Kidney (tissue), 14 donors: ENCODE measurements around the gene EDC3. TPM values are rescaled to one million over a fixed set of nuclear protein-coding genes. Genes with fewer than 3 reads are reported as not detected.
A peak's percentile ranks its signal among the peaks of the same experiment; 100 is the strongest.

Experiments
- DNase-seq, 5 donors: peaks; one replicate each; pipeline ENCODE4 v3.0.0-alpha.2; 2013 to 2020
- FAIRE-seq: peaks from 2 replicates; lab custom pipeline; 2012; peaks lifted over from hg19 to GRCh38; lab: Jason Lieb, UNC
- H3K27ac ChIP-seq, 2 donors: one replicate each; pipeline ENCODE4 v1.7.0; 2013; ENCODE audit warnings: low read depth in 2 of 2, low read length in 2 of 2, inconsistent platforms in 1 of 2
- H3K27me3 ChIP-seq: one replicate; pipeline ENCODE4 v1.7.1; 2013; ENCODE audit warnings: low read length, inconsistent platforms; ENCODE audit not compliant: control insufficient read depth, insufficient read depth
- H3K36me3 ChIP-seq, 3 donors: one replicate each; pipeline versions ENCODE4 v1.7.0 to v1.7.1; 2013; ENCODE audit warnings: low read length in 3 of 3, control low read depth in 1 of 3, inconsistent platforms in 1 of 3; ENCODE audit not compliant: insufficient read depth in 3 of 3, control insufficient read depth in 2 of 3
- H3K4me1 ChIP-seq, 3 donors: one replicate each; pipeline versions ENCODE4 v1.7.0 to v1.7.1; 2013; ENCODE audit warnings: low read length in 3 of 3, inconsistent platforms in 1 of 3, low read depth in 1 of 3; ENCODE audit not compliant: control insufficient read depth in 2 of 3, insufficient read depth in 2 of 3
- H3K4me3 ChIP-seq, 3 donors: one replicate each; pipeline versions ENCODE4 v1.7.0 to v1.8.1; 2013; ENCODE audit warnings: low read length in 3 of 3, control low read depth in 1 of 3, inconsistent platforms in 1 of 3
- H3K9ac ChIP-seq, 3 donors: one replicate each; pipeline versions ENCODE4 v1.7.0 to v1.7.1; 2013; ENCODE audit warnings: low read length in 3 of 3, control low read depth in 1 of 3, inconsistent platforms in 1 of 3
- H3K9me3 ChIP-seq, 3 donors: one replicate each; pipeline versions ENCODE4 v1.7.0 to v1.7.1; 2013; ENCODE audit warnings: low read length in 3 of 3, control low read depth in 1 of 3, inconsistent platforms in 1 of 3; ENCODE audit not compliant: control insufficient read depth in 2 of 3, insufficient read depth in 1 of 3
- intact Hi-C: fragments of 100-400 bp; cut with DNase I; formaldehyde crosslinking; loops from one replicate; pipeline ENCODE4 v1.11.1; 2022
- polyA plus RNA-seq: library from polyadenylated mRNA; stranded (reverse); fragments of 350-450 nt; fragmentation: Illumina TruSeq; extraction: RNeasy Lipid Tissue Mini Kit (QIAGEN cat#74804); gene quantifications from one replicate; pipeline ENCODE4 v1.2.3, GENCODE V29; 2014; ENCODE audit warnings: low read depth, low replicate concordance; ENCODE audit not compliant: insufficient read depth
- total RNA-seq: library from RNA; stranded (reverse); fragmentation: NEBNext Ultra II Directional; extraction: Animal tissue kit (Norgen Biotek cat#: 25700); gene quantifications from one replicate; pipeline ENCODE4 v1.2.1, GENCODE V29; 2021
- TF ChIP-seq, protein P1 (sequence below): IDR thresholded peaks from 3 replicates; pipeline ENCODE4 v1.5.1; 2012; ENCODE audit warnings: mild to moderate bottlenecking, moderate library complexity, borderline replicate concordance; ENCODE audit not compliant: insufficient read depth; ENCODE audit errors: extremely low read depth
- donor health status: control.
- donor health status: control.
- donor health status: control.
- donor health status: control.
- donor health status: control.
- donor health status: DM: yes; HTN: yes; CAD: no.
- donor health status: Normal renal cell carcinoma (clear cell type).

EDC3 gene
- total and polyA plus RNA-seq, 2 donors from 2014 or later = 11.5 to 27.7 TPM

DNA sequence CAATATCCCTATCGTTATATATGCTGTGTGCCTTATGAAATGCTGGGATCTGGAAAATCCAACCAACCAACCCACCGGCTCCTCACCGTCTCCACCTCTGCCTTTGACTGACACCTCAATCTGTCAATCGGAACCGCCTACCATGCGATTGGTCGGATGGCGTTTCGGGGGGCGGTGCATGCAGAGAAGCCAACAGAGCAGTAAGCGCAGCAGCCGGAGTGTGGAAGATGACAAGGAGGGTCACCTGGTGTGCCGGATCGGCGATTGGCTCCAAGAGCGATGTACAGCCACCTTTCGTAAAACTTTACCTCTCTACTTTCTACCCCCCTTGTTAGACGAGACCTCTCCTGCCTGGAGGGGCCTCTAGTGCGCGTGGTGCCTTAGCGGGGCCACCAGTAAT, 73.9 kb downstream of the EDC3 start:
- DNase-seq = peak in 2 of 5 donors; percentile 25 to 63
- no peak for FAIRE-seq
- H3K9me3 ChIP-seq = no peaks in the 10 kb centered on the region
- TF ChIP-seq, protein P1, sequence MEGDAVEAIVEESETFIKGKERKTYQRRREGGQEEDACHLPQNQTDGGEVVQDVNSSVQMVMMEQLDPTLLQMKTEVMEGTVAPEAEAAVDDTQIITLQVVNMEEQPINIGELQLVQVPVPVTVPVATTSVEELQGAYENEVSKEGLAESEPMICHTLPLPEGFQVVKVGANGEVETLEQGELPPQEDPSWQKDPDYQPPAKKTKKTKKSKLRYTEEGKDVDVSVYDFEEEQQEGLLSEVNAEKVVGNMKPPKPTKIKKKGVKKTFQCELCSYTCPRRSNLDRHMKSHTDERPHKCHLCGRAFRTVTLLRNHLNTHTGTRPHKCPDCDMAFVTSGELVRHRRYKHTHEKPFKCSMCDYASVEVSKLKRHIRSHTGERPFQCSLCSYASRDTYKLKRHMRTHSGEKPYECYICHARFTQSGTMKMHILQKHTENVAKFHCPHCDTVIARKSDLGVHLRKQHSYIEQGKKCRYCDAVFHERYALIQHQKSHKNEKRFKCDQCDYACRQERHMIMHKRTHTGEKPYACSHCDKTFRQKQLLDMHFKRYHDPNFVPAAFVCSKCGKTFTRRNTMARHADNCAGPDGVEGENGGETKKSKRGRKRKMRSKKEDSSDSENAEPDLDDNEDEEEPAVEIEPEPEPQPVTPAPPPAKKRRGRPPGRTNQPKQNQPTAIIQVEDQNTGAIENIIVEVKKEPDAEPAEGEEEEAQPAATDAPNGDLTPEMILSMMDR = no peak
- H3K27me3 ChIP-seq = no peaks in the 10 kb centered on the region
- H3K9ac ChIP-seq = no peak overlapping the region
- intact Hi-C loops = no loop called here
- H3K4me3 ChIP-seq = no peak overlapping the region
- no peak overlapping the region for H3K27ac ChIP-seq
- H3K4me1 ChIP-seq = peaks cover 3 to 21% (median 13%) of the 10 kb centered on the region in 3 donors
- H3K36me3 ChIP-seq = peaks cover 12 to 80% (median 64%) of the 10 kb centered on the region in 3 donors

DNA sequence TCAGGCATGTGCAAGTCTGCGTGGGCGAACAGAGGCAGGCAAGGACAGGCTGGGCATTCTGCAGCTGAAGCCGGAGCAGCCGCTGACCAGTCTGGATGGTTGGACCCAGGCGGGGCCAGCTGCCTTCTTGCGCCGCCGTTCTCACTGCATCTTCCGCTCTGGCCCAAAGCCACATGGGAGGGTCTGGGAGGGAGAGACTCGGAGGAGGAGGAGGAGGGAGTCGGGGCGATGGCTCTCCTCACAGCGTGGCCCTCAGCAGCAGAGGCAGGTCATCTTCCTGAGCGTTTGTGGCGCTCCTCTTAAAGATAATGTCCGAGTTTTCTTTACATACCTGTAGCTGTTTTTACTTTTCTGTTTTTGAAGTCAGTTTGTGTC, 74.3 kb downstream of the EDC3 start:
- H3K27me3 ChIP-seq = no peaks in the 10 kb centered on the region
- intact Hi-C loops = no loop called here
- no peak overlapping the region for H3K4me3 ChIP-seq
- H3K9ac ChIP-seq = no peak overlapping the region
- FAIRE-seq (no peak), DNase-seq (peak in 1 of 5 donors; percentile 65)
- H3K4me1 ChIP-seq = peaks cover 6 to 25% (median 17%) of the 10 kb centered on the region in 3 donors
- no peak overlapping the region for H3K27ac ChIP-seq
- H3K9me3 ChIP-seq = no peaks in the 10 kb centered on the region
- peaks cover 12 to 77% (median 63%) of the 10 kb centered on the region in 3 donors for H3K36me3 ChIP-seq
- TF ChIP-seq, protein P1 = no peak

DNA sequence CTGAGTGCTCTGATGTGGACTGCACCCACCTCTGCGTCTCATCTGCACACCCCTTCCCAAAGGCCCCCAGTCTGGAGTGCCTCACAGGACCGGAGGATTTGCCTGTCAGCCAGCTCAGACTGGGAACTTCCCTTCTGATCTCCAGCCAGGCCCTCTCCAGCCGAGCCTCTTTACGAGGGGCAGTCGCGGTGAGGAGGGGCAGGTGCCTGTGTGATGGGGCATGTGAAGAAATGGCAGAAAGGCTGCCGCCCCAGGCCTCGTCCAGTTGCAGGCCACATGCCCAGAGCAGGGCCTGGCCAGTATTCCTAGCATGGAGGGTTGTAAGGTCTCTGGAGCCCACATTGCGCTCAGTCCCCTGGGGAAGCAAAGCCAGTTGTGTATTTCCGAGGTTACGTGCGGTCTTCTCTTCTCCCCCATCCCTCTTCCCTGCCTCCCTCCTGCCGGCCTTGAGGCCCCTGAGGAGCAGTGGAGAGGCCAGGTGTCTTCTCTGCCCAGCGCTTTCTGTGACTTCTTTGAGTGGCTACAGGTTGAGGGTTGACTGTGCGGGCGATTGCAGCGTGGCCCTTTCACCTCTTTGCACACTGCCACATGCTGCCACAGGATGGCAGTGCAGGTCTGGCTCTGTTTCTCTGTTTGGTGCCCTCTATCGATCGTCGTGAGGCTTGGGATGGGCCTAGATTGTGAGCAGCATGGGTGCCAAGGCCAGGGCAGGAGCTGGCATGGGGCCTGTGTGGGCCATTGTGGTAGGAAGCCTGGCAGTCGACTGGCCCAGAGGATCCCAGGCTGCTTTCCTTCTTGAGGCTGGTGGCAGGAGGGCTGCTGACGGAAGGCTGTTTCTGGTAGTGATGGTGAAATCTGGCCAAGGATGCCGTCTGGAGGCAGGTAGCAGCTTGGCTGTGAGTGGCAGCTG, 74.9 kb downstream of the EDC3 start:
- DNase-seq = peak; percentile 50 to 75 (median 64)
- Histone ChIP-seq H3K9ac (no peak overlapping the region), H3K4me1 (peaks cover 6 to 25% (median 18%) of the 10 kb centered on the region in 3 donors), H3K9me3 (no peaks in the 10 kb centered on the region), H3K4me3 (no peak overlapping the region), H3K36me3 (peaks cover 12 to 71% (median 58%) of the 10 kb centered on the region in 3 donors), H3K27me3 (no peaks in the 10 kb centered on the region), H3K27ac (no peak overlapping the region)
- intact Hi-C loops = no loop called here
- TF ChIP-seq, protein P1 = peak; percentile 87
- no peak for FAIRE-seq
